Upper lobe of right lung (tissue), 1 donor: ENCODE data around the gene XIAP. TPM values are rescaled to one million over a fixed set of nuclear protein-coding genes. Genes with fewer than 3 reads are reported as not detected.
A peak's percentile ranks its signal among the peaks of the same experiment; 100 is the strongest.

Experiments
- ATAC-seq: fragments of 200-7000 bp; cut with Tn5 transposase; one replicate; pipeline ENCODE4 v1.9.1; 2020; ENCODE audit warnings: mild to moderate bottlenecking, moderate library complexity
- DNase-seq: peaks from one replicate; pipeline ENCODE4 v3.0.0-alpha.2; 2020
- H3K27ac ChIP-seq: fragments of 200-600 bp; one replicate; pipeline ENCODE4 v1.8.0; 2022
- H3K27me3 ChIP-seq: fragments of 200-600 bp; one replicate; pipeline ENCODE4 v1.8.0; 2022; ENCODE audit warnings: mild to moderate bottlenecking
- H3K36me3 ChIP-seq: fragments of 200-600 bp; one replicate; pipeline ENCODE4 v1.8.0; 2022
- H3K4me1 ChIP-seq: fragments of 200-600 bp; one replicate; pipeline ENCODE4 v1.8.0; 2022
- H3K4me3 ChIP-seq: fragments of 200-600 bp; one replicate; pipeline ENCODE4 v1.8.0; 2022; ENCODE audit warnings: mild to moderate bottlenecking
- H3K9me3 ChIP-seq: fragments of 200-600 bp; one replicate; pipeline ENCODE4 v1.8.0; 2022
- intact Hi-C: fragments of 100-400 bp; cut with DNase I; formaldehyde crosslinking; loops from one replicate; pipeline ENCODE4 v1.11.0; 2022
- total RNA-seq: library from RNA; stranded (reverse); fragmentation: NEBNext Ultra II Directional; extraction: Animal tissue kit (Norgen Biotek cat#: 25700); gene quantifications from one replicate; pipeline ENCODE4 v1.2.1, GENCODE V29; 2021
- TF ChIP-seq, protein P1 (sequence below): fragments of 200-600 bp; IDR thresholded peaks from one replicate; pipeline ENCODE4 v1.8.0; 2022; ENCODE audit warnings: antibody characterized with exemption
- donor health status: DM: no; HTN: yes; CAD: no; lungs with severe emphysema.

Gene XIAP
- total RNA-seq, 1 donor from 2014 or later, result 58.2 TPM

DNA sequence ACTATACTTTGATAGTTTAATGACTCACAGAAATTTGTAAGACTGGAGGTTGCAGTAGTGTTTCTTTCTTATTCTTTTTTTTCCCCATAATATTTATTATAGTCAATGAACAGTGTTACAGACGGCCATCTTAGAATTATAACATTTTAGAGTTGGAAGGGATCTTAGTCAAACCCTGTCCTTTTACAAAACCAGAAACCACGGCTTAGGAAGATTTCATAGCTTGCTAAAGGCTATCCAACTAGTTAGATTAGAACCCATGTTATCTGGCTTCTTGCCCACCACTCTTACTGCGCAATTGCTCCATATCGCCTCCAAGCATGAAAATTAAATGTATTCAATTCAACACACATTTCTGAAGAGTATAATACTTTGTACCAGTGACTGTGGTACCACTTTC lies 1.1 kb downstream of the XIAP start:
- DNase-seq, result no peak

DNA sequence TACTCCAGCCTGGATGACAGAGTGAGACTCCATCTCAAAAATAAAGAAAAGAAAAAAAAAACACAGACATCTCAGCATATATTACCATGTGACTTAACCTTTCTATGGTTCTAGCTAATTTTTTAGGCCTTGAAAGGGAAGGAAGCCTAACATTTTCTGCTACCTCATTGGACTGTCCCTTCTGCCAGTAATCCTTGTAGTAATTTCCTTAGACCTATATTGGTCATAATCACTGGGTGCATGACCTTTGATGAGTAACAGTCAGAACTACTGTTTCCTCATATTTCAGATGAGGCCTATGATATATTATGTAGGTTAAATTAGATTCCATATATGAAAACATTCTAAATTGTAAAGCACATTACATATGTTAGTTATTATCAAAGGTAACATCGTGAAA lies 9.6 kb downstream of the XIAP start:
- no peaks in the 10 kb centered on the region for H3K9me3 ChIP-seq
- H3K4me1 ChIP-seq, result no peaks in the 10 kb centered on the region
- intact Hi-C loops, result no loop called here
- DNase-seq (no peak), ATAC-seq (peak; percentile 70)
- H3K27me3 ChIP-seq, result no peaks in the 10 kb centered on the region
- H3K4me3 ChIP-seq, result no peak overlapping the region
- H3K27ac ChIP-seq, result no peak overlapping the region
- TF ChIP-seq, protein P1, sequence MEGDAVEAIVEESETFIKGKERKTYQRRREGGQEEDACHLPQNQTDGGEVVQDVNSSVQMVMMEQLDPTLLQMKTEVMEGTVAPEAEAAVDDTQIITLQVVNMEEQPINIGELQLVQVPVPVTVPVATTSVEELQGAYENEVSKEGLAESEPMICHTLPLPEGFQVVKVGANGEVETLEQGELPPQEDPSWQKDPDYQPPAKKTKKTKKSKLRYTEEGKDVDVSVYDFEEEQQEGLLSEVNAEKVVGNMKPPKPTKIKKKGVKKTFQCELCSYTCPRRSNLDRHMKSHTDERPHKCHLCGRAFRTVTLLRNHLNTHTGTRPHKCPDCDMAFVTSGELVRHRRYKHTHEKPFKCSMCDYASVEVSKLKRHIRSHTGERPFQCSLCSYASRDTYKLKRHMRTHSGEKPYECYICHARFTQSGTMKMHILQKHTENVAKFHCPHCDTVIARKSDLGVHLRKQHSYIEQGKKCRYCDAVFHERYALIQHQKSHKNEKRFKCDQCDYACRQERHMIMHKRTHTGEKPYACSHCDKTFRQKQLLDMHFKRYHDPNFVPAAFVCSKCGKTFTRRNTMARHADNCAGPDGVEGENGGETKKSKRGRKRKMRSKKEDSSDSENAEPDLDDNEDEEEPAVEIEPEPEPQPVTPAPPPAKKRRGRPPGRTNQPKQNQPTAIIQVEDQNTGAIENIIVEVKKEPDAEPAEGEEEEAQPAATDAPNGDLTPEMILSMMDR, result no peak
- H3K36me3 ChIP-seq, result no peaks in the 10 kb centered on the region

More for the DNA sequence above, 1.1 kb downstream of the XIAP start:
- Histone ChIP-seq H3K36me3 (no peaks in the 10 kb centered on the region), H3K27me3 (no peaks in the 10 kb centered on the region), H3K9me3 (no peaks in the 10 kb centered on the region), H3K4me1 (no peaks in the 10 kb centered on the region), H3K27ac (peak overlapping the region; percentile 95), H3K4me3 (peak overlapping the region; percentile 62)
- TF ChIP-seq, protein P1, result no peak
- intact Hi-C loops, result no loop called here
- ATAC-seq, result no peak

DNA sequence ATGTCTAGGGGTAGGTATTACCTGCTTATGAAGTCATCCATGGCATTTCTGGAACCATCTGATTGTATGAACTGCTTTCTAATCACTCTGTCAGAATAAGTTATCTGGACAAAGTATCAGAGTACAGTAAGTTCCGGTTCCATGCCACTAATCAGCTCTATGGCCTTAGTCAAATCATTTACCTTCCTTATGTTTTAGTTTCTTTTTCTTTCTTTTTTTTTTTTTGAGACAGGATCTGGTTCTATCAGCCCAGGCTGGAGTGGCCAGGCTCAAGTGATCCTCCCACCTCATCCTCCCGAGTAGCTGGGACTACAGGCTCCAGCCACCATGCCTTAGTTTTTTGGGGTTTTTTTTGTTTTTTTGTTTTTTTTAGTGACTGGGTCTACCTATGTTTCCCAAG lies 11.5 kb downstream of the XIAP start:
- intact Hi-C loops, result no loop called here
- DNase-seq (no peak), ATAC-seq (no peak)
- Histone ChIP-seq H3K4me3 (no peak overlapping the region), H3K27me3 (no peaks in the 10 kb centered on the region), H3K27ac (no peak overlapping the region), H3K36me3 (no peaks in the 10 kb centered on the region), H3K4me1 (no peaks in the 10 kb centered on the region), H3K9me3 (no peaks in the 10 kb centered on the region)
- TF ChIP-seq, protein P1, result no peak

DNA sequence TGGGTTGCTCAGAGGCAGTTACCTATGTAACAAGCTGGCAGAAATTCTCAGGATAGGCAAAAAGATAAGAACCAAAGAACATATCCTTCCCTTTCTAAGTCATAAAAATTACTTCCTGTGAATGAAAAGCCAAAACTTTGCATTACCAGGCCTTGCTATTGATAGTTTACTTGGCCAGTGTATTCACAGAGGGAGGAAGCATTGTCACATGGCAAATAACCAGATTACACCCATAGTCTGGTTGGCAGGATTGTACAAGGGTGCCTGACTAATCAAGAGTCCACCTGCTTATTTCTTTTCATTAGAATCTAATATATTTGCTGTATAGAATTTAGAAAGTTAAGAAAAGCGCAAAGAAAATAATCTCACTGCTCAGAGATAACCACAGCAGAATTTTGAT lies 14.1 kb downstream of the XIAP start:
- intact Hi-C loops, result no loop called here
- no peaks in the 10 kb centered on the region for H3K36me3 ChIP-seq
- no peak for ATAC-seq
- H3K4me3 ChIP-seq, result no peak overlapping the region
- H3K27ac ChIP-seq, result no peak overlapping the region
- no peaks in the 10 kb centered on the region for H3K9me3 ChIP-seq
- no peak for DNase-seq
- no peaks in the 10 kb centered on the region for H3K27me3 ChIP-seq
- TF ChIP-seq, protein P1, result no peak
- peaks cover 3% of the 10 kb centered on the region for H3K4me1 ChIP-seq

DNA sequence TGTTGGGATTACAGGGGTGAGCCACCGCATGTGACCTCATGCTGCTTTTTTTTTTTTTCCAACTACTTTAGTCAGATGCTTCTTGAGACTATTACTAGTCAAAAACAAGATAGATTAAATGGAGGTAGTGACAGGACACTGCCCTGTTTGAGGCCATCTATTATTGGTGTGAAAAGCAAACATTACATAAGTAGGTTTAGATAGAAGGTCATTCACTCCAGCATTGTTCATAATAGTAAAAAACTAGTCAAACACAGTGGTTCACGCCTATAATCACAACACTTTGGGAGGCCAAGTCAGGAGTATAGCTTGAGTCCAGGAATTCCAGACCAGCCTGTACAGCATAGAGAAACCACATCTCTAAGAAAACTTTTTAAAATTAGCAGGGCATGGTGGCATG lies 16.3 kb downstream of the XIAP start:
- intact Hi-C loops, result no loop called here
- H3K4me3 ChIP-seq, result no peak overlapping the region
- TF ChIP-seq, protein P1, result no peak
- no peaks in the 10 kb centered on the region for H3K27me3 ChIP-seq
- ATAC-seq (no peak), DNase-seq (no peak)
- H3K4me1 ChIP-seq, result peaks cover 3% of the 10 kb centered on the region
- H3K36me3 ChIP-seq, result no peaks in the 10 kb centered on the region
- no peak overlapping the region for H3K27ac ChIP-seq
- H3K9me3 ChIP-seq, result no peaks in the 10 kb centered on the region

DNA sequence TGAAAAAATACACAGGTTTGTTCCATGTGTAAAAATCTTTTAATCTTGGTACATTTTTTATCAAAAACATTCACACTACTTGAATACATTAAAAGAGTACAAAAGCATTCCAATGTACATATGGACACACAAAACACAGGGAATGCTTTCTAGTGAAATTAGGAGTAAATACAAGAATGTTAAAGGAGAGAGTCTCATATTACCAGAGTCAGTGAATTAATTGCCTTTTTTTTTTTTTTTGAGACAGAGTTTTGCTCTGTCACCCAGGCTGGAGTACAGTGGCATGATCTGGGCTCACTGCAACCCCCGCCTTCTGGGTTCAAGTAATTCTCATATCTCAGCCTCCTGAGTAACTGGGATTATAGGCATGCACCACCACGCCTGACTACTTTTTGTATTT lies 17.0 kb downstream of the XIAP start:
- no peak for ATAC-seq
- H3K27me3 ChIP-seq, result no peaks in the 10 kb centered on the region

More for the DNA sequence above, 17.0 kb downstream of the XIAP start:
- H3K36me3 ChIP-seq, result no peaks in the 10 kb centered on the region
- TF ChIP-seq, protein P1, result no peak
- H3K4me3 ChIP-seq, result no peak overlapping the region
- DNase-seq, result no peak
- H3K9me3 ChIP-seq, result no peaks in the 10 kb centered on the region
- H3K4me1 ChIP-seq, result peaks cover 3% of the 10 kb centered on the region
- intact Hi-C loops, result no loop called here
- no peak overlapping the region for H3K27ac ChIP-seq
